ENCODE data around the gene SPO11.
A peak's percentile ranks its signal among the peaks of the same experiment; 100 is the strongest.

SPO11 gene, protein sequence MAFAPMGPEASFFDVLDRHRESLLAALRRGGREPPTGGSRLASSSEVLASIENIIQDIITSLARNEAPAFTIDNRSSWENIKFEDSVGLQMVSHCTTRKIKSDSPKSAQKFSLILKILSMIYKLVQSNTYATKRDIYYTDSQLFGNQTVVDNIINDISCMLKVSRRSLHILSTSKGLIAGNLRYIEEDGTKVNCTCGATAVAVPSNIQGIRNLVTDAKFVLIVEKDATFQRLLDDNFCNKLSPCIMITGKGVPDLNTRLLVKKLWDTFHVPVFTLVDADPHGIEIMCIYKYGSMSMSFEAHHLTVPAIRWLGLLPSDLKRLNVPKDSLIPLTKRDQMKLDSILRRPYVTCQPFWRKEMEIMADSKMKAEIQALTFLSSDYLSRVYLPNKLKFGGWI

DNA sequence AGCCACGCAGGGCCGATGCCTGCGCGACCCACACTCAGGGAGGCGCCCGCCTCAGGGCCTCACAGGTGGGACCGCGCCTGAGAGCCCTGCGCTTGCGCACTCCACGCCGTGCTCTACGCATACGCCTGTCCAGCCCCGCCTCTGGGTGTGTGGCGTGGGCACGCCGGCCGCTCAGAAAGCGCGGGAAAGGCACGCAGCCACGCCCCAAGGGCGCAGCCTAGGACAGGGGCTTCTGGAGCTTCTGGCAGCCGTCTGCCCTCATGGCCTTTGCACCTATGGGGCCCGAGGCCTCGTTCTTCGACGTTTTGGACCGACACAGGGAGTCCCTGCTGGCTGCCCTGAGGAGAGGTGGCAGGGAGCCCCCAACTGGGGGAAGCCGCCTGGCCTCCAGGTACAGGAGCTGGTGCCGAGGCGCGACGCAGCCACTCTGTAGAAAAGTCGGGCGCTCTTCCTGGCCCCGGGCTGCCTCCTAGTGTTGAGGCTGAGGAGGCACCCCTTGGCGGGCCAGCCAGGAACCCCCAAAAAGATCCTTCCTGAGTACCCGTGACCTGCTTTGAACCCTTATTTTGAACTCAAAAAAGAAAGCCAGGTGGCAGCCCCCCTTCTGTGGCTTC lies at the start of gene SPO11:
SPO11 (plus strand) TSS at position 196 of the 614 bp plus-strand sequence; CDS start at position 261, 65 bp downstream.
- DNase-seq, result peak; percentile 13

DNA sequence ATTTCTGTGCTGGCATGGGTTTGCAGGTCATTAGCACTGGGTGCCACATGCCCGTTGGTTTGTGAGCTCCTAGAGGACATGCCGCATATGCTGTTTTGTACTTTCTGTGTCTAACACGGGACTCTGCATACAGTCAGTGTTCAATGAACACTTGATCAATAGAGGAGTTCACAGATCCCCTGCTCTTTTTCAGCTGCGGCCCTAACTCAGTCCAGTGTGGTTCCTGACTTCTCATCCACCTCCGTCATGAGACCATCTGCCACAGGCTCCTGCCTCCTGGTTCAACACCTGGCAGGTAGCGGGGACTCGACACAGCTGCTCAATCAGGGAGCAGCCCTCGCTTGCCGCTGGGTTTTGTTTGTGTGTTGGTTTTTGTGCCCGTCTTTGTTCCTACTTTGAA lies 49.4 kb upstream of the SPO11 start:
- DNase-seq, result peak; percentile 82

DNA sequence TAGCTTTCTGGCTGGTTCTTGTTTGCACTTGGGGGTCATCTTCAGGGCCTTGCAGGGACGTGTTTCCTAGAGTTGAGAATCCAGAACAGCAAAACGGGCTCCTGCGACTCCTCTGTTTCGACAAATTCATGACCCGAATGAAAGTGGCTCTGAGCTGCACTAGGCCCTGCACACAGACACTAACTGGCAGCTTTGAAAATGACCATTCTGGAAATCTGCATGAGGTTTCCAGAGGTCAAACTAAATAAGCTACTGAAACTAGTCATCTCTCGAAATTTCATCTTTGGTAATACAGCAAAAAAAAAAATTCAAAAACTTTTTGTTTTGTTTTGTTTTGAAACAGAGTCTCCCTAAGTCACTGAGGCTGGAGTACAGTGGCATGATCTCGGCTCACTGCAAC lies 47.7 kb upstream of the SPO11 start:
- DNase-seq, result no peak

DNA sequence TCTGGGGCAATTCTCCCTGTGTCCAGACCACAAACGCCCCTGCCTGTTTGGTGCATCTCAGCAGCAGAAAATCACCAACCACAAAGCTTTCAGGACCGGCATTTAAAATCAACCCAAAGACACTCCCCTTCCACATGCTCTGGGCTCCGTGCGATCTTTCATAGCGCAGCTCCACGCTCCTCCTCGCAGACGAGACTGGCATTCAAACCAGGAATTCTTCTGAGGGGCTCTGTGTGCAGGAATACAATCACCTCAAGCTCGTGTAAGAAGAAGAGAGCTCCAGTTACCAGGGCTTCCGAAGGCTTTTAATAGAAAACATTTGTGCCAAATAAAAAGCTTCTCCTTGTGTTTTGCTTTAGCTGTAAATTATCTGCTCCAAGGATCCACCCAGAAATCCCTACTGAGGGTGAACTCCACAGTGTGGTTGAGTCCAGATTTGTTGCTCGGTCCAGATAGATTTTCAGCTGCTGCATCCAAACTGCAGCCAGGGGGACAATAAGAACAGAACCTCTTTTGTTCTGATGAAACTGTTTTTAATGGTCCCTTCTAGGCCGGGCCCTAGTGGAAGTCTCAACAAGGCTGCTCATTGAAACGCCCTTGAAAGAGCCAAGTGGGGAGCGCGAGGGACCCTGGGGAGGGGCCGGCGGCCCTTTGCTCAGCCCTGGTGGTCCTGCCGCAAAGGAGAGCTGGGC lies 46.8 kb upstream of the SPO11 start:
- no peak for DNase-seq

DNA sequence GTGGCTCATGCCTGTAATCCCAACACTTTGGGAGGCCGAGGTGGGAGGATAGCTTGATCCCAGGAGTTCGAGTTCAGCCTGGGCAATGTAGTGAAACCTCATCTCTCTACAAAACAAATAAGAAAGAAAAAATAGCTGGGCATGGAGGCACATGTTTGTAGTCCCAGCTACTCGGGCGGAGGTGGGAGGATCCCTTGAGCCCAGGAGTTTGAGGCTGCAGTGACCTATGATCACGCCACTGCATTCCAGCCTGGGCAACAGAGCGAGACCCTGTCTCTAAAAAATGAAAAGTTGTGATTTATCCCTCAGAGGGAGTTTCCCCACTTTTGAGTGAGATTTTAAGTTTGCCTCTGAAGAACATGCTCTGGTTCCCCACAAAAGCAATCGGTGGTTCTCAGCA lies 45.7 kb upstream of the SPO11 start:
- no peak for DNase-seq

DNA sequence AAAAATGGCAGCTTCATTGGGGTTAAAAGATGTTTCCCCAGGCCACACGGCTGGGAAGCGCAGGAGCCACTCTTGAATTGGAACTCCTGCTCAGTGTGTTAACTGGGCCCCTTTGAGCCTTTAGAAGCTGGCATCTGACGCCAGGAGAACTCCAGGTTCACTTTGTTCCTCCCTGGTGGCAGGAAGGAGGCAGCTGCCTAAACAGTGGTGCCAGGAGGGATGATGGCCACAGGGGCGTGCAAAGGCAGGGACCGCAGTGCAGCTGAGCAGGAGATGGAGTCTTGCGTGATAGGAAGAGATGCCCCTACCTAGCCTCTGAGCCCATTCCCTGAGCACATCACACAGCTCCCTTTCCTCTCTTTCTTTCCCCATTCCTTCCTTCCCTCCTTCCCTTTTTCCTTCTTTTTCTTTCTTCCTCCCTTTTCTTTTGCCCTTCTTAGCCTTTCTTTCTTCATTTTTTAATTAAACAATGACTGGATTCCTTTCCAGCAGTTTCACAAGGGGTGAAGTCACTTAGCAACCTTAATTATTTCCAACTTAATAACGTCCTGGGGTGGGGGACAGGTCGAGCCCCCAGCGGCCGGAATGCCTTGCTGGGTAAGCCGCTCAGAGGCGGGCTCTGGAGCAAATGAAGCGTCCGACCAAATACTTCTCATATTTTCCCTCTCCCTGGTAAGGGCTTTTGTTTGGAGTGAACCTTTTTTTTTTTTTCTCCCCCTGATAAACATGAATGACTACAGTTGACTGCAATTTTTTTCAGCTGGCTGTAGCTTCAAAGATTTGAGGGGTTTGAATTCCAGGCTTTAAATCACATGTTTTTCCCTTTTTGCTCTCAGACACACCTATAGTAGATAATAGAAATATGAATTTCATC lies 42.4 kb upstream of the SPO11 start:
- no peak for DNase-seq

DNA sequence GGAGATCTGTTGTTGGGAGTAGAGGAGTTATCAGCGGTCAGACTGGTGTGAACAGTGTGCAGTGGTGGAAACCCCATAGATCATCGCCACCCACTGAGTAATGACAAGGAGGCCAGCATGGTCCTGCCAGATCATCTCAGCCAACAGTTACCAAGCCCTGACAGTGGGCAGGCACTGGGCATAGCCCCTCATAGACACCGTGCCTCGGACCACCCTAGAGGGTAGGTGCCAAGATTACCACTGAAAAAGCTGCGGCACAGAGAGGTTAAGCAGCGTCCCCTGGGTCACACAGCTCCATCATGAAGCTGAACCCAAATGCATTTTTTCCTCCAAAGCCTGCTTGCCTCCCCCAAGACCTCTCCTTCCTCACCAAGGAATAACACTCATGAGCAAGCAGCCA lies 41.7 kb upstream of the SPO11 start:
- no peak for DNase-seq

DNA sequence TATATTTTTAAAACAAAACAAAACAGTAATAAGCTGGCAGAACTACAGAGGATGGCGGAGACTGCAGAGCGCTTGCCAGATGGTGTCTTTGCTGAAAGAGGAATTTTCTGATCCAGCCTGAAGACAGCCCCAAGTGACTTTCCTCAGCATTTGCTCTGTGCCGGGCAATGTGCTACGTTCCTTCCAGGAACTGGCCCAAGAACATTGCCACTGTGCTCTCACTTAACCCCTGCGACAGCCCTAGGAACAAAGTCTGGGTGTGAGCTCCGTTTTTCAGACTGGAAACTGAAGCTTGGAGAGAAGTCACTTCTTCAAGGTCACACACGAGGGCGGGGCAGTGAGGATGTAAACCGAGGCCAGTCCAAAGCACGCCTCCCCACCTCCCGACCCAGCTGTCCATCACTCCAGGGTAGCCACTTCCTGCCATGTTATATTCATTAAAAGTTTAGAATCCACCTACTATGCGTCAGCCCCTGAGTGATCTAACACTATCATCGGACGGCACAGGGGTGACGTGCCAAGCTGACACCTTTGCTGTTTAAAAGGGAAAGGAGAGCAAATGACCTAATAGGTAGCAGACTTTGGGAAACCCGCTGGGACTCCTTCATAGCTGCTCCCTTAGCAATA lies 40.8 kb upstream of the SPO11 start:
- DNase-seq, result no peak

DNA sequence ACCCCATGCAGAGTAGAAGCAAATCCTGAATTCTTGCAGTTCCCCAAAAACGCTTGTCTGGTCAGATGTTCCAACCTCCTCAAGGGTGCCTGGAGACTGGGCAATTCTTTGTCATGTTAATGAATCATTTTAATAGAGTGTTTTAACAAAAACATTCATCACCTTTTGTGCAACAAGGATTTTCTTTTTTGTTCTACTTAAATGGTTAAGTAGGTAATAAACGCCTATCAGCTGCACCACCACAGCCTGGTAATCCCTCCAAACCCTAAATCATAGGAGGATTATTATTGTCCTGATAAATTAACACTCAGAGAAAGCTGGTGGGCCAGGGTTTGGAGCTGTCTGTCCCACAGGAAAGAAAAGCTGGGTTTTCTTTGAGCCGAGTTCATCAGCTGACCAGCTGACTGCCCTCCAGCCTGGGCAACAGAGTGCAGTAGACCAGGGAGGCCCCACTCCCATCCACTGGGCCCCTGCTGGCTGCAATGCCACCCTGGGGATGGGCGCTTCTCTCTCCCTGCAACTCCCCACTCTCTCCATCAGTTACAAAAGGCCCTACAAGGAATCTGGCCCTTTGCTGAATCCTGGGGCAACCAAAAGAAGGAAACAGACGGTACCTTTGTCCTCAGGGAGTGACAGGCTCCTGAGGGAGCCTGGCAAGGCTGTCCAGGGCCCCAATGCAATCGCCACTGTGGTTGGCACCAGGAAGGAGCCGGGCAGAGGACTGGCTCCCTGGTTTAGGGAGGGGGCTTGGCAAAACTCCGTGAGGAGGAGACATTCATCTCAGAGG lies 40.0 kb upstream of the SPO11 start:
- no peak for DNase-seq

DNA sequence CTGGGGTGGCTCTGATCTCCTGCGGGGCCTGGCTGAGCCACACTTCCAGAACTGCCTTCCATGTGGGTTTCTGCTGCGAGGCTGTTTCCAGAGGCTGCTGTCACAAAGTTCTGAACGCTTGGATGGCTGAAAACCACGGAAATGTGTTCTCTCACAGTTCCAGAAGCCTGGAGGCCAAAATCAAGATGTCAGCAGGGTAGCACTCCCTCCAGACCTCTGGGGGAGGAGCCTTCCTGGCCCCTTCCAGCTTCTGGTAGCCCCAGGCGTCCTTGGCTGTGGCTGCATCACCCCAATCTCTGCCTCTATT lies 39.5 kb upstream of the SPO11 start:
- no peak for DNase-seq

DNA sequence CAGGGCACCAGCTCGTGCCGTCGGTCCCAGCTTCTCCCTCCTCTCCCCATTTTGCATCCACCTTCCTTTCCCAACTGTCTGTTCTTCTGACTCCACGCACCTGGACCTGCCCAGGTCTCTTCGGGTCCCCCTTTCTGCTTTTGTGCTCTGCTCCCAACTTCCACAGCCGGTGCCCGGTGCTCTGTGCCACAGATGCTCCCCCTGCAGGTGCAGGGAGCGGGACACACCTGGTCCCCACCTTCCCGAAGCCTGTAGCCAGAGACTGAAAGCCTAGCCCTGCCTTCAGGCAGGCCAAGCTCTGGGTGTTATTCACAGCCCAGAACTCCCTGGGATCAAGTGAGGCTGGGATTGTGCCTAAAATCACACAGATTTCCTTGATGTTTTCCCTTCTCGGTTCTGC lies 38.6 kb upstream of the SPO11 start:
- no peak for DNase-seq

DNA sequence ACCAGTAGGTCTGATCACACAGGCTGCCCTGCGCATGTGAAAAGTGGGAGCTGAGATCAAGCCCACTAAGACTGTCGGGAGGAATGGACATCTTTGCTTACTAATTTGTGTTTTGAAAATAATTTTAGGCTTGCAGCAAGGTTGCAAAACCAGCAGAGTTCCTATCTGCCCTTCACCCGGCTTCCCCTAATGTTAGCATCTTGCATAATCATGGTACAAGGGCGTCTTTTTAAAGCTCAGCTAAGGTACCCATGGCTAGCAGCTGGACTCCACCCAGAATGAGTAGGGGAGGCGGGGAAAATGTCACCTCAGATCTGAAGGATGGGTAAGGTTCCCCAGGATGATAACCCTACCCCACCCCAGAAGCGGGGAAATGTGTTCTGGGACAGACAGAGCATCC lies 37.9 kb upstream of the SPO11 start:
- DNase-seq, result no peak

DNA sequence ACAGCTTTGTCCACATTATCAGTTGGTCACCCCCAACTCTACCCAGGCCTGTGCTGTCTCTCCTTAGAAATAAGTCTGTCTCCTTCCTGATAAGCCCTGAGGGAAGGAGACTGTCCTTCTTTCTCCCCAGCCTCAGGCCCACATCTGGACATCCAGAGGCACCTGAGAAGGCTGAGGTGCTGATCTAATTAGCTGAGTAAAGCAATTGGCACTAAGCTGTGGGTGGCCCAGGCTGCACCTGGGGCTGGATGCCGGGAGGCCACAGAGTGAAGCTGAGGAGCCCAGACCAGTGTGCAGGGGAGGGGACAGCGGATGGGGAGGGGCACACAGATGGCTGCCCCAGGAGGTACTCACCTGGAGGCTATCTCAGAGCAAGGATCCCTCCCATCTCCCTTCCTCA lies 37.0 kb upstream of the SPO11 start:
- no peak for DNase-seq

DNA sequence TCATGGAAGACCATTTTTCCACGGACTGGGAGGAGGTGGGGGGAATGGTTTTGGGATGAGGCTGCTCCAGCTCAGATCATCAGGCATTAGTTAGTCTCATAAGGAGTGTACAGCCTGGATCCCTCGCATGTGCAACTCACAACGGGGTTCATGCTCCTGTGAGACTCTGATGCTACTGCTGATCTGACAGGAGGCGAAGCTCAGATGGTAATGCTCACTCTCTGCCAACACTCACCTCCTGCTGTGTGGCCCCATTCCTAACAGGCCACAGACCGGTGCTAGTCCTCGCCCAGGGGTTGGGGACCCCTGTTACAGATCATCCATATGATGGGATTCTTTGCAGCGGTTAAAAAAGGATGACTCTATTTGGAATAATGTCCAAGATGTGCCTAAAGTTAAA lies 35.6 kb upstream of the SPO11 start:
- no peak for DNase-seq

DNA sequence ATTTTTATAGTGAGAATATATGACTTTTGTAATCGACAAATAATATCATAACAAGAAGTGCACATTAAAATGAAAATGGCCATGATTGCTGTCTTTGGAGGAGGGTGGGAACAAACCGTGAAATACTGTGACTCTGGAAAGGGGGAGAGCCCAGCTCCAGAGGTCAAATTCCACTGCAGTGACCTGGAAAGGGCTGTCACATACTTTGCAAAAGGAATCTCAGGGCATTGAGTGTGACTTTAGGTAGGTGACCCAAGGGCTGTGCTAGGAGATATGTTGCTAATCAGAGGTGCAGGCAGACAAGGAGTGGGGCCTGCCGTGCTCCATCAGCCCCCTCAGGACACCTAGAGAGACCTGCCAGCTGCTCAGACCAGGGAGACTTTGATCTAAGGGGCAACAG lies 35.1 kb upstream of the SPO11 start:
- no peak for DNase-seq

DNA sequence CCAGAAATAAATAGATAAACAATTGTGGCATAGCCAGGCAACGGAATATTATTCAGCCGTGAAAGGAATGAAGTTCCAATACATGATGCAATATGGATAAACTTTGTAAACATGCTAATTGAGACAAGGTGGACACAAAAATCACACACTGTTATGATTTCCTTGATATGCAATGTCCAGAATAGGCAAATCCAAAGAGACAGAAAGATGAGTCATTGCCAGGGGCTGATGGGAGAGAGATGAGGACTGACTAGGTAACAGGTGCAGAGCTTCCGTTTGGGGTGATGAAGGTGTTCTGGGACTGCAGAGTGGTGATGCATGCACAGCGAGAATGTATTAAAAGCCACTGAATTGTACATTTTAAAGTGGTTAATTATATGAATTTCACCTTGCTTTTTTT lies 31.1 kb upstream of the SPO11 start:
- no peak for DNase-seq

DNA sequence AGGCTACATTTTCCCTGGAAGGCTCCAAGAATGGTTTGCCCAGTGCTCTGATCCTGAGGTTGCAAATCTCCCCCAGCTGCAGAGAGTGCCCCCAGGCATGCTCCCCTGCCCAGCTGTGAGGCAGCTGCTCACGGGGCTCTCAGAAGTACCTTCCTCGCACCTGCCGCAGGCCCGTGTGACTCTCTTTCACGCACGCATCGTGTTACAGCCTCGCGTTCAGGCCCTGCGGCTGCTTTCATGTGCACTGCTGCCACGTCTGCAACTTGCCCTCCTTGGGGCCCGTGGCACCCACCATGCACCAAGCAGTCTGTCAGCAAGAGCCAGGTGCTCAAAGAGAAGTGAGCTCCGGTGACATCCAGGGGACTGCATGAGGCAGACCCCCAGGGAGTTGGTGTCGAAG lies 28.6 kb upstream of the SPO11 start:
- peak; percentile 72 for DNase-seq

DNA sequence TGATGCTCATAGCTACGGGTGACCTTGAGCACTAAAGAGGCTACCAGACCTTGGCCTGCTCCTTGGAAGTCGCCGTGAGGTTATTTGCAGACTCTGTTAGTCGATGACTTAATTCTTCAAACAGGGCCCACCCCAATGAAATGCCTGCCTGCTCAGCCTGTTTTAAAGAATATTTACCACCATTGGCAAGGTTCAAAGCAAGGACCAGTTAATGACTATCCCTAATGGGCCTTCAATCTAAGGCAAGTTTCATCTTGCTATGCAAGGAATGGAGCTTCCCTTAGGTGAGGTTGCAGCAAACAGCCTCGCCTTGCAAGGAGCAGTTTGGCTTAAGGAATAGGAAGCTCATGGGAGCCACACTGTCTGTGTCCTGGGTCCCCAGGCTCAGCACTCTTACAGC lies 22.9 kb upstream of the SPO11 start:
- no peak for DNase-seq

DNA sequence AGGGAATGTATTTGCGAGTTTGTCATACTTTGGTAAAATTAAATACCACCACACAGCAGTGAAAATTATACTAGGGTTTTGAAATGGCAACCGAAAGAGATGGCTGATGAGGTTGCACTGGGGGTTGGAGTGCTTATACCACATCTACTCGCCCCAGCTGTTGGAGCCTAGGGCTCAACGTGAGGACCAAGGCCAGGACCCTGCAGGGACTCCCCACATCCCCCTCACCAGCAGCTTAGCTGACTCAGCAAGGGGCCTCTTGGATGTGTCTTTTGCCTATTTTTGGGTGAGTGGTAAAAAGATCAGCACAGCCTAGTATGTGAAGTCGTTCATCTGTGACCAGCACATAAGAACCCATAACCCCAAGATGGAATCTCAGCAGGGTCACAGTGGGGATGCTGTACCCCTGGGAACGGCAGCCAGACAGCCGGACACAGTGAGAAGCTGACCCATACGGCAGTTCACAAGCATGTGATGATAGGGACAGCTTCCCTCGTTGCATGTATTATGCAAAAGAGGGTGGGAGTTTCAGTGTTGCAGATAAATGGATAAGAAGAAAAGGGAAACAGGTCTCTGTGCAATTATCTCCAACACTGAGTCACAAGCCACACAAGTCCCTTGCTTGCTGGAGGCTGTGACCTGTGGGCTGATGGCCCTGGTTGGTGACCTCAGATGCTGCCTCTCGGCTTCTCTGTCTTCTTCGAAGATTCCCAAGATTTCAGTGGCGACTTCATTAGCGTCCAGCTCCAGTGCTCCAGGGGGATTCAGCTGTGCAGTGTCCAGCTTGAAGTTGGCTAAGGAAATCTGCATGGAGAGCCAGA lies 20.9 kb upstream of the SPO11 start:
- DNase-seq, result no peak

DNA sequence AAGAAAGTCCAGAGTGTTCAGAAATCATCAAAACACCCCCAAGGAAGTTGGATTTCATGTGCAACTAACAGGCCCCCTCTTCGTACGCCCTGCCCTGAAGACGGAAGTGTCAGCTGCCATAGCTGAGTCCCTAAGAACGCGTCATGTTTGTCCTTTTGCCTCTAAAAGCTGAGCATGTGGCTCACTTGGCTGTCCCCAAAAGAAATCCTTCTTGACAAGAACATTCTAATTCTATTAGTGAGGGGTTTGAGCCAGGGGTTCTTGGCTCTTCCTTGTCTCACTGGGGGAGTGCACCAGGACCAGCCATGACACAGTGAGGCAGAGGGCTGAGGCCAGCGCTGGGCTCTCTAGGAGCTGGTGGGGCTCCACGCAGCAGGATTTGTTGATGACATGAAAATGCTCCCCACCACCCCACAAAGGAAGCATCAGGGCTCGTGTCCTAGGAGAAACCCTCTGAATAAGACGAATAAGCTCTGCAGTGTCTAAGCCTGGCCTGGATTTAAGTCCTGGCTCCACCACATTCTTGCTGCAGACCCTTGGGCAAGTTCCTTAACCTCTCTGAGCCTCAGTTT lies 20.0 kb upstream of the SPO11 start:
- no peak for DNase-seq
